Measurements from ENCODE around the gene RAB7A.
"Not testable (repeated sequence)": the region's sequence is repeated elsewhere in the genome, so short reads cannot be mapped to it uniquely, and the experiment has no call there.

Gene RAB7A

DNA sequence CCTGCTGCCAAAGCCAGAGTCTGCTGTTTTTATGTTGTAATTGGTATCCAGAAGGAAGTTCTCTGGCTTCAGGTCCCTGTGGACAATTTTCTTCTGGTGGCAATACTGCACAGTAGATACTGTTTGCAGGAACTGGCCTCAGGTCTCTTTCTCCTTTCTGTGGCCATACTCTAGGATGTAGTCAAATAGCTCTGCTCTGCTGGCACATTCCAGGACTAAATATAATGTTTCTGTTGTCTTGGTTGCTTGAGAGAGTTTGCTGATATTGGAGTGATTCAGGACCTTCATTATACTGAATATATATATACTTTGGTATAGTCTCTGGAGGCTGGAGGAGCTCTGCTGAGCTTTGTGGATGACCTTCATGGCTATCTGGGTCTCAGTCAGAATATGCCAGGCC, 23.1 kb downstream of the RAB7A start:
- POLR2A ChIA-PET = no interaction called here
- CTCF ChIA-PET = no interaction called here
- no peak for TF ChIP-seq TARDBP (IDR thresholded peaks at IDR 0.05)
- no peak for TF ChIP-seq ARNT (IDR thresholded peaks at IDR 0.05)
- TF ChIP-seq CTBP1 (IDR thresholded peaks at IDR 0.05; ENCODE audit: borderline replicate concordance) = no peak
- no peak for TF ChIP-seq LEF1 (IDR thresholded peaks at IDR 0.05; ENCODE audit: borderline replicate concordance)
- no peak for TF ChIP-seq L3MBTL2 (conservative IDR thresholded peaks at IDR 0.05)
- TF ChIP-seq FOXM1 (IDR thresholded peaks at IDR 0.05; ENCODE audit: borderline replicate concordance) = no peak
- no peak for TF ChIP-seq SUZ12 (IDR thresholded peaks at IDR 0.05)
- no peak for TF ChIP-seq HDGF (IDR thresholded peaks at IDR 0.05; ENCODE audit: borderline replicate concordance)
- no peak for TF ChIP-seq SP1 (IDR thresholded peaks at IDR 0.05)
- TF ChIP-seq, protein P1, sequence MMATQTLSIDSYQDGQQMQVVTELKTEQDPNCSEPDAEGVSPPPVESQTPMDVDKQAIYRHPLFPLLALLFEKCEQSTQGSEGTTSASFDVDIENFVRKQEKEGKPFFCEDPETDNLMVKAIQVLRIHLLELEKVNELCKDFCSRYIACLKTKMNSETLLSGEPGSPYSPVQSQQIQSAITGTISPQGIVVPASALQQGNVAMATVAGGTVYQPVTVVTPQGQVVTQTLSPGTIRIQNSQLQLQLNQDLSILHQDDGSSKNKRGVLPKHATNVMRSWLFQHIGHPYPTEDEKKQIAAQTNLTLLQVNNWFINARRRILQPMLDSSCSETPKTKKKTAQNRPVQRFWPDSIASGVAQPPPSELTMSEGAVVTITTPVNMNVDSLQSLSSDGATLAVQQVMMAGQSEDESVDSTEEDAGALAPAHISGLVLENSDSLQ (IDR thresholded peaks at IDR 0.05) = no peak
- TF ChIP-seq BHLHE40 (IDR thresholded peaks at IDR 0.05; ENCODE audit: borderline replicate concordance) = no peak
- TF ChIP-seq FOXA1 (IDR thresholded peaks at IDR 0.05) = no peak
- TF ChIP-seq ZNF384 (IDR thresholded peaks at IDR 0.05) = no peak
- no peak for TF ChIP-seq FOXK2 (IDR thresholded peaks at IDR 0.05)
- TF ChIP-seq ELF4 (IDR thresholded peaks at IDR 0.05) = no peak
- no peak for TF ChIP-seq NFRKB (IDR thresholded peaks at IDR 0.05)
- no peak for DNase-seq (ENCODE audit: extremely low spot score)

- CTCF ChIA-PET; DNase-seq (ENCODE audit: extremely low spot score): not testable (repeated sequence)
Observed at GRCh38 chr3:128749561-128749960, 23.6 kb downstream of the RAB7A start.

GRCh38 chr3:128753715-128754114, 27.7 kb downstream of the RAB7A start:
- no peak for DNase-seq (ENCODE audit: extremely low spot score)
- ChIA-PET CTCF (interaction anchor here (0.7 kb wide), 1 partner anchor 17 kb away, joined by 3 read pairs; no protein-coding TSS in a partner anchor), POLR2A (no interaction called here)
- TF ChIP-seq FOXA1 (IDR thresholded peaks at IDR 0.05) (no peak), FOXM1 (IDR thresholded peaks at IDR 0.05; ENCODE audit: borderline replicate concordance) (no peak), NFRKB (IDR thresholded peaks at IDR 0.05) (no peak), ELF4 (IDR thresholded peaks at IDR 0.05) (no peak), CTBP1 (IDR thresholded peaks at IDR 0.05; ENCODE audit: borderline replicate concordance) (no peak), HDGF (IDR thresholded peaks at IDR 0.05; ENCODE audit: borderline replicate concordance) (no peak), BHLHE40 (IDR thresholded peaks at IDR 0.05; ENCODE audit: borderline replicate concordance) (no peak), LEF1 (IDR thresholded peaks at IDR 0.05; ENCODE audit: borderline replicate concordance) (no peak), SUZ12 (IDR thresholded peaks at IDR 0.05) (no peak), L3MBTL2 (conservative IDR thresholded peaks at IDR 0.05) (no peak), SP1 (IDR thresholded peaks at IDR 0.05) (no peak), FOXK2 (IDR thresholded peaks at IDR 0.05) (no peak), TARDBP (IDR thresholded peaks at IDR 0.05) (no peak), ZNF384 (IDR thresholded peaks at IDR 0.05) (no peak), ARNT (IDR thresholded peaks at IDR 0.05) (no peak)
- TF ChIP-seq, protein P1 (IDR thresholded peaks at IDR 0.05) = no peak

More at GRCh38 chr3:128749561-128749960, 23.6 kb downstream of the RAB7A start:
- POLR2A ChIA-PET = not testable (repeated sequence)

DNA sequence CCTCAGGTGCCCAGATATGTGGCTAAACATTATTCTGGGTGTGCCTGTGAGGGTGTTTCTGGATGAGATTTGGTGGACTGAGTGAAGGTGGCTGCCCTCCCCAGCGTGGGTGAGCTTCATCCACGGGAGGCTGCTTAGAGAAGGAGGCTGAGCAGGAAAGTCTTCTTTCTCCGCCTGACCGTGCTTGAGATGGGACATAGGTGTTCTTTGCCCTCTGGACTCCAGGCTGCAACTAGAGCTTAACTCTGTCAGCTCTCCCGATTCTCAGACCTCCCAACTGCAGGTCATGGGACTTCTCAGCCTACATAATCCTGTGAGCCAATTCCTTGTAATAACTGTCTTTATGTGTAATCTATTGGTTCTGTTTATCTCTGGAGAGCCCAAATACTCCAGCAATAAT, 34.1 kb downstream of the RAB7A start:
- TF ChIP-seq HDGF (IDR thresholded peaks at IDR 0.05; ENCODE audit: borderline replicate concordance) = no peak
- TF ChIP-seq CTBP1 (IDR thresholded peaks at IDR 0.05; ENCODE audit: borderline replicate concordance) = no peak
- no peak for TF ChIP-seq BHLHE40 (IDR thresholded peaks at IDR 0.05; ENCODE audit: borderline replicate concordance)
- no peak for TF ChIP-seq FOXA1 (IDR thresholded peaks at IDR 0.05)
- TF ChIP-seq NFRKB (IDR thresholded peaks at IDR 0.05) = no peak
- no peak for TF ChIP-seq FOXK2 (IDR thresholded peaks at IDR 0.05)
- TF ChIP-seq, protein P1 (IDR thresholded peaks at IDR 0.05) = no peak
- TF ChIP-seq LEF1 (IDR thresholded peaks at IDR 0.05; ENCODE audit: borderline replicate concordance) = no peak
- TF ChIP-seq L3MBTL2 (conservative IDR thresholded peaks at IDR 0.05) = no peak
- no peak for TF ChIP-seq ZNF384 (IDR thresholded peaks at IDR 0.05)
- no peak for TF ChIP-seq TARDBP (IDR thresholded peaks at IDR 0.05)
- TF ChIP-seq FOXM1 (IDR thresholded peaks at IDR 0.05; ENCODE audit: borderline replicate concordance) = no peak
- TF ChIP-seq ARNT (IDR thresholded peaks at IDR 0.05) = no peak
- no peak for DNase-seq (ENCODE audit: extremely low spot score)
- ChIA-PET POLR2A (no interaction called here), CTCF (interaction anchor here (1.8 kb wide), 1 partner anchor 80 kb away, joined by 6 read pairs; no protein-coding TSS in a partner anchor)

GRCh38 chr3:128760881-128761280, 34.9 kb downstream of the RAB7A start:
- CTCF ChIA-PET = no interaction called here
- POLR2A ChIA-PET = no interaction called here
- TF ChIP-seq TARDBP (IDR thresholded peaks at IDR 0.05) (no peak), LEF1 (IDR thresholded peaks at IDR 0.05; ENCODE audit: borderline replicate concordance) (no peak), FOXA1 (IDR thresholded peaks at IDR 0.05) (no peak)
- DNase-seq (ENCODE audit: extremely low spot score) = no peak

- TF ChIP-seq, protein P1 (IDR thresholded peaks at IDR 0.05) = no peak
- TF ChIP-seq CTBP1 (IDR thresholded peaks at IDR 0.05; ENCODE audit: borderline replicate concordance) (no peak), FOXK2 (IDR thresholded peaks at IDR 0.05) (no peak), ZNF384 (IDR thresholded peaks at IDR 0.05) (no peak), NFRKB (IDR thresholded peaks at IDR 0.05) (no peak), FOXA1 (IDR thresholded peaks at IDR 0.05) (no peak)
- ChIA-PET POLR2A (no interaction called here), CTCF (no interaction called here)
Observed at GRCh38 chr3:128761392-128761791, 35.4 kb downstream of the RAB7A start.

More at GRCh38 chr3:128761392-128761791, 35.4 kb downstream of the RAB7A start:
- no peak for DNase-seq (ENCODE audit: extremely low spot score)

Data from HEK293T (cell line).